Aorta (tissue), 5 donors: Measurements from ENCODE around the gene MAN2A1. TPM values are rescaled to one million over a fixed set of nuclear protein-coding genes. Genes with fewer than 3 reads are reported as not detected.
A peak's percentile ranks its signal among the peaks of the same experiment; 100 is the strongest.

Experiments
- ATAC-seq: fragments of 200-7000 bp; cut with Tn5 transposase; one replicate; pipeline ENCODE4 v1.9.1; 2022; ENCODE audit warnings: moderate library complexity; ENCODE audit not compliant: low FRiP score
- DNase-seq, 2 donors: peaks; one replicate each; pipeline ENCODE4 v3.0.0-alpha.2; 2020
- H3K27ac ChIP-seq, 2 donors: one replicate each; pipeline ENCODE4 v1.5.1; 2013; ENCODE audit warnings: low read length in 2 of 2, mild to moderate bottlenecking in 2 of 2, moderate library complexity in 2 of 2, control low read depth in 1 of 2, inconsistent platforms in 1 of 2, low read depth in 1 of 2
- H3K27me3 ChIP-seq, 2 donors: one replicate each; pipeline ENCODE4 v1.6.1; 2013; ENCODE audit warnings: control low read depth in 1 of 2, low read length in 1 of 2, mild to moderate bottlenecking in 1 of 2, moderate library complexity in 1 of 2; ENCODE audit not compliant: insufficient read depth in 2 of 2, control insufficient read depth in 1 of 2
- H3K36me3 ChIP-seq, 2 donors: one replicate each; pipeline ENCODE4 v1.6.1; 2013; ENCODE audit warnings: control low read depth in 1 of 2, low read length in 1 of 2, mild to moderate bottlenecking in 1 of 2; ENCODE audit not compliant: insufficient read depth in 2 of 2, control insufficient read depth in 1 of 2
- H3K4me1 ChIP-seq, 2 donors: one replicate each; pipeline ENCODE4 v1.6.1; 2013; ENCODE audit warnings: low read length in 2 of 2, control low read depth in 1 of 2, mild to moderate bottlenecking in 1 of 2, moderate library complexity in 1 of 2; ENCODE audit not compliant: insufficient read depth in 2 of 2, control insufficient read depth in 1 of 2
- H3K4me3 ChIP-seq, 2 donors: one replicate each; pipeline ENCODE4 v1.5.1; 2013; ENCODE audit warnings: low read length in 2 of 2, control low read depth in 1 of 2, mild to moderate bottlenecking in 1 of 2
- H3K9me3 ChIP-seq: one replicate; pipeline ENCODE4 v1.6.1; 2013; ENCODE audit warnings: mild to moderate bottlenecking, low read length; ENCODE audit not compliant: control insufficient read depth
- WGBS, 2 donors: extraction: QIAGEN DNeasy Blood & Tissue Kit; methylation state at CpG; one replicate each; pipeline ENCODE4 v1.1.7; 2013; 5-methylcytosine and 5-hydroxymethylcytosine counted together
- intact Hi-C, 2 donors: fragments of 100-400 bp; cut with DNase I; formaldehyde crosslinking; loops; one replicate each; pipeline versions ENCODE4 v1.14.2 to v1.15.0; 2022
- polyA plus RNA-seq, 2 donors: library from polyadenylated mRNA; stranded (reverse); fragments of 200-250 nt; gene quantifications; one replicate each; pipeline ENCODE4 v1.2.3, GENCODE V29; 2013
- total RNA-seq, 2 donors: library from RNA; stranded (reverse); fragmentation: NEBNext Ultra II Directional; extraction: Animal tissue kit (Norgen Biotek cat#: 25700); gene quantifications; one replicate each; pipeline ENCODE4 v1.2.1, GENCODE V29; 2021
- donor health status: healthy with polysubstance abuse.
- donor health status: Bipolar disorder and iron deficiency.
- donor health status: DM: no; HTN: no; CAD: no.
- donor health status: DM: no; HTN: no; CAD: no.
- donor health status: DM: yes; HTN: yes; CAD: no.

MAN2A1 gene
- total and polyA plus RNA-seq, 4 donors: 14.5 to 69.7 (median 40.6) TPM

- DNase-seq (no peak), ATAC-seq (no peak)
- Histone ChIP-seq H3K4me3 (no peak overlapping the region), H3K4me1 (no peaks in the 10 kb centered on the region), H3K9me3 (no peaks in the 10 kb centered on the region), H3K36me3 (peaks cover 2 to 5% of the 10 kb centered on the region in 2 donors), H3K27ac (no peak overlapping the region), H3K27me3 (no peaks in the 10 kb centered on the region)
- 84 to 93% methylated on average over 4 of the region's 4 CpGs for WGBS, 2 donors
- intact Hi-C loops: no loop called here
Observed at GRCh38 chr5:109718632-109719031, 28.9 kb downstream of the MAN2A1 start.

- Histone ChIP-seq H3K9me3 (no peaks in the 10 kb centered on the region), H3K4me1 (no peaks in the 10 kb centered on the region), H3K36me3 (peaks cover 2 to 5% of the 10 kb centered on the region in 2 donors), H3K27me3 (no peaks in the 10 kb centered on the region), H3K4me3 (no peak overlapping the region), H3K27ac (no peak overlapping the region)
- no peak for DNase-seq
- ATAC-seq: no peak
- intact Hi-C loops: no loop called here
Observed at GRCh38 chr5:109719978-109720377, 30.3 kb downstream of the MAN2A1 start.

- DNase-seq: no peak
- Histone ChIP-seq H3K4me3 (no peak overlapping the region), H3K9me3 (no peaks in the 10 kb centered on the region), H3K36me3 (peaks cover 2% of the 10 kb centered on the region in 2 donors), H3K4me1 (peaks cover 0 to 2% of the 10 kb centered on the region in 2 donors), H3K27me3 (no peaks in the 10 kb centered on the region), H3K27ac (no peak overlapping the region)
- 90 to 97% methylated on average over 1 of the region's 1 CpG for WGBS, 2 donors
- no peak for ATAC-seq
- intact Hi-C loops: no loop called here
Observed at GRCh38 chr5:109721741-109722140, 32.0 kb downstream of the MAN2A1 start.

GRCh38 chr5:109723606-109724005, 33.9 kb downstream of the MAN2A1 start:
- Histone ChIP-seq H3K27me3 (no peaks in the 10 kb centered on the region), H3K9me3 (no peaks in the 10 kb centered on the region), H3K4me1 (peaks cover 0 to 2% of the 10 kb centered on the region in 2 donors), H3K4me3 (no peak overlapping the region), H3K36me3 (no peaks in the 10 kb centered on the region), H3K27ac (no peak overlapping the region)
- ATAC-seq (no peak), DNase-seq (no peak)
- intact Hi-C loops: no loop called here

GRCh38 chr5:109725135-109725534, 35.4 kb downstream of the MAN2A1 start:
- no peak for DNase-seq
- no peaks in the 10 kb centered on the region for H3K27me3 ChIP-seq
- intact Hi-C loops: no loop called here
- H3K4me1 ChIP-seq: peaks cover 0 to 2% of the 10 kb centered on the region in 2 donors
- H3K27ac ChIP-seq: no peak overlapping the region
- 86 to 94% methylated on average over 2 of the region's 2 CpGs for WGBS, 2 donors
- ATAC-seq: no peak
- H3K9me3 ChIP-seq: no peaks in the 10 kb centered on the region
- H3K4me3 ChIP-seq: no peak overlapping the region
- H3K36me3 ChIP-seq: no peaks in the 10 kb centered on the region

GRCh38 chr5:109739741-109740728, 50.3 kb downstream of the MAN2A1 start:
- peaks cover 5 to 6% of the 10 kb centered on the region in 2 donors for H3K4me1 ChIP-seq
- H3K27ac ChIP-seq: peak overlapping the region in 1 of 2 donors; percentile 29
- 35% methylated on average over 4 of the region's 4 CpGs for WGBS, 2 donors
- intact Hi-C loops: loop anchor here (5.0 to 10.0 kb wide), 3 partner anchors 38 to 93 kb away; no protein-coding TSS in a partner anchor
- no peaks in the 10 kb centered on the region for H3K36me3 ChIP-seq
- no peak overlapping the region for H3K4me3 ChIP-seq
- H3K9me3 ChIP-seq: no peaks in the 10 kb centered on the region
- no peaks in the 10 kb centered on the region for H3K27me3 ChIP-seq
- ATAC-seq (peak; percentile 60), DNase-seq (no peak)

- Histone ChIP-seq H3K4me3 (no peak overlapping the region), H3K9me3 (no peaks in the 10 kb centered on the region), H3K36me3 (no peaks in the 10 kb centered on the region), H3K27ac (no peak overlapping the region), H3K4me1 (peaks cover 5 to 6% of the 10 kb centered on the region in 2 donors), H3K27me3 (no peaks in the 10 kb centered on the region)
- ATAC-seq: no peak
- DNase-seq: no peak
- WGBS, 2 donors: 0 to 11% methylated on average over 1 of the region's 1 CpG
- intact Hi-C loops: loop anchor here (5.0 to 10.0 kb wide), 2 partner anchors 39 to 46 kb away; no protein-coding TSS in a partner anchor
Observed at GRCh38 chr5:109740966-109741365, 51.2 kb downstream of the MAN2A1 start.

- ATAC-seq (no peak), DNase-seq (no peak)
- H3K27ac ChIP-seq: no peak overlapping the region
- intact Hi-C loops: loop anchor here (5.0 to 10.0 kb wide), 2 partner anchors 39 to 47 kb away; no protein-coding TSS in a partner anchor
- no peak overlapping the region for H3K4me3 ChIP-seq
- peaks cover 5 to 6% of the 10 kb centered on the region in 2 donors for H3K4me1 ChIP-seq
- 31 to 39% methylated on average over 1 of the region's 1 CpG for WGBS, 2 donors
- no peaks in the 10 kb centered on the region for H3K27me3 ChIP-seq
- no peaks in the 10 kb centered on the region for H3K9me3 ChIP-seq
- no peaks in the 10 kb centered on the region for H3K36me3 ChIP-seq
Observed at GRCh38 chr5:109741390-109741789, 51.7 kb downstream of the MAN2A1 start.
